HEK293T (cell line): Measurements from ENCODE around the gene FCGR2B.

Source experiments
- CTCF ChIA-PET: fragments of 350-600 bp; formaldehyde crosslinking; extraction: SDS; loops from one replicate; lab custom pipeline; 2021; ENCODE audit warnings: antibody characterized with exemption, inconsistent platforms; lab: Yijun Ruan, JAX
- POLR2A ChIA-PET: fragments of 350-600 bp; formaldehyde crosslinking; extraction: SDS; loops from one replicate; lab custom pipeline; 2020; ENCODE audit warnings: antibody characterized with exemption, inconsistent platforms; lab: Yijun Ruan, JAX
- DNase-seq: peaks from one replicate; pipeline ENCODE4 v3.0.0; 2012; ENCODE audit warnings: mixed read lengths; ENCODE audit errors: extremely low spot score
- ARNT ChIP-seq: fragments of 450-650 bp; IDR thresholded peaks from 2 replicates; pipeline ENCODE4 v1.6.1; 2017; ENCODE audit warnings: mild to moderate bottlenecking
- BHLHE40 ChIP-seq: fragments of 450-650 bp; IDR thresholded peaks from 2 replicates; pipeline ENCODE4 v1.6.1; 2016; ENCODE audit warnings: mild to moderate bottlenecking, moderate library complexity, borderline replicate concordance
- CTBP1 ChIP-seq: fragments of 450-650 bp; IDR thresholded peaks from 2 replicates; pipeline ENCODE4 v1.6.1; 2016; ENCODE audit warnings: borderline replicate concordance
- ELF4 ChIP-seq: fragments of 450-650 bp; IDR thresholded peaks from 2 replicates; pipeline ENCODE4 v1.6.1; 2017; ENCODE audit warnings: antibody characterized with exemption
- FOXA1 ChIP-seq: fragments of 450-650 bp; IDR thresholded peaks from 2 replicates; pipeline ENCODE4 v1.6.1; 2016; ENCODE audit warnings: mild to moderate bottlenecking
- FOXK2 ChIP-seq: fragments of 450-650 bp; IDR thresholded peaks from 2 replicates; pipeline ENCODE4 v1.6.1; 2016; ENCODE audit warnings: mild to moderate bottlenecking
- FOXM1 ChIP-seq: fragments of 450-650 bp; IDR thresholded peaks from 2 replicates; pipeline ENCODE4 v1.6.1; 2017; ENCODE audit warnings: mild to moderate bottlenecking, borderline replicate concordance
- HDGF ChIP-seq: fragments of 450-650 bp; IDR thresholded peaks from 2 replicates; pipeline ENCODE4 v1.6.1; 2017; ENCODE audit warnings: antibody characterized with exemption, borderline replicate concordance
- L3MBTL2 ChIP-seq: fragments of 450-650 bp; conservative IDR thresholded peaks from 2 replicates; pipeline ENCODE4 v1.6.1; 2016; ENCODE audit warnings: mild to moderate bottlenecking
- LEF1 ChIP-seq: fragments of 450-650 bp; IDR thresholded peaks from 2 replicates; pipeline ENCODE4 v1.6.1; 2017; ENCODE audit warnings: mild to moderate bottlenecking, borderline replicate concordance
- NFRKB ChIP-seq: fragments of 450-650 bp; IDR thresholded peaks from 2 replicates; pipeline ENCODE4 v1.6.1; 2016; ENCODE audit warnings: mild to moderate bottlenecking, moderate library complexity
- SP1 ChIP-seq: fragments of 450-650 bp; IDR thresholded peaks from 2 replicates; pipeline ENCODE4 v1.6.1; 2017
- SUZ12 ChIP-seq: fragments of 450-650 bp; IDR thresholded peaks from 2 replicates; pipeline ENCODE4 v1.6.1; 2016; ENCODE audit warnings: mild to moderate bottlenecking
- TARDBP ChIP-seq: fragments of 450-650 bp; IDR thresholded peaks from 2 replicates; pipeline ENCODE4 v1.6.1; 2016
- ZNF384 ChIP-seq: fragments of 450-650 bp; IDR thresholded peaks from 2 replicates; pipeline ENCODE4 v1.6.1; 2016
- TF ChIP-seq, protein P1 (sequence below): fragments of 450-650 bp; IDR thresholded peaks from 2 replicates; pipeline ENCODE4 v1.6.1; 2016

FCGR2B gene

DNA sequence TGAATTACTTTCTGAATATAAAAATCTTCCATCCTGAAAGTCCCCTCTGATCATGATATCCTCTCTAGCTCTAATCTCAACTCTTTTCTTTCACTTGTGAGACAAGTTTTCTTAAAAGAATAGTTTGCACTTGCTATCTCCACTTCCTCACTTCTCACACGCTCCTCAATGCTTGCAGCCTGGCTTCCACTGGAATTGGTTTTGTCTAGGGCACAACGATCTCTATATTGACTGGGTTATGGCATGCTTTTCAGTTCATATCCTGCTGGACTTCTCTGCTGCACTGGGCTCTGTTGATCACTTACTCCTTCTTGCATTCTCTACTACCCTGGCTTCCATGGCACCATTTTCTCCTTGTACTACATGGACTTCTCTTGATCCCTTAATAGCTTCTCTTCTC, 44.6 kb downstream of the FCGR2B start:
- TF ChIP-seq LEF1: no peak
- no peak for TF ChIP-seq SP1
- no peak for TF ChIP-seq HDGF
- no peak for TF ChIP-seq SUZ12
- no peak for TF ChIP-seq TARDBP
- no peak for TF ChIP-seq CTBP1
- TF ChIP-seq BHLHE40: no peak
- no peak for TF ChIP-seq FOXA1
- no peak for TF ChIP-seq ELF4
- TF ChIP-seq ZNF384: no peak
- TF ChIP-seq FOXM1: no peak
- no peak for TF ChIP-seq L3MBTL2
- no peak for TF ChIP-seq FOXK2
- no peak for TF ChIP-seq ARNT
- TF ChIP-seq NFRKB: no peak
- TF ChIP-seq, protein P1, sequence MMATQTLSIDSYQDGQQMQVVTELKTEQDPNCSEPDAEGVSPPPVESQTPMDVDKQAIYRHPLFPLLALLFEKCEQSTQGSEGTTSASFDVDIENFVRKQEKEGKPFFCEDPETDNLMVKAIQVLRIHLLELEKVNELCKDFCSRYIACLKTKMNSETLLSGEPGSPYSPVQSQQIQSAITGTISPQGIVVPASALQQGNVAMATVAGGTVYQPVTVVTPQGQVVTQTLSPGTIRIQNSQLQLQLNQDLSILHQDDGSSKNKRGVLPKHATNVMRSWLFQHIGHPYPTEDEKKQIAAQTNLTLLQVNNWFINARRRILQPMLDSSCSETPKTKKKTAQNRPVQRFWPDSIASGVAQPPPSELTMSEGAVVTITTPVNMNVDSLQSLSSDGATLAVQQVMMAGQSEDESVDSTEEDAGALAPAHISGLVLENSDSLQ: no peak
- ChIA-PET CTCF (no interaction called here), POLR2A (interaction anchor here (0.8 kb wide), 1 partner anchor 20 kb away, joined by 3 read pairs; no protein-coding TSS in a partner anchor)
- DNase-seq: no peak

DNA sequence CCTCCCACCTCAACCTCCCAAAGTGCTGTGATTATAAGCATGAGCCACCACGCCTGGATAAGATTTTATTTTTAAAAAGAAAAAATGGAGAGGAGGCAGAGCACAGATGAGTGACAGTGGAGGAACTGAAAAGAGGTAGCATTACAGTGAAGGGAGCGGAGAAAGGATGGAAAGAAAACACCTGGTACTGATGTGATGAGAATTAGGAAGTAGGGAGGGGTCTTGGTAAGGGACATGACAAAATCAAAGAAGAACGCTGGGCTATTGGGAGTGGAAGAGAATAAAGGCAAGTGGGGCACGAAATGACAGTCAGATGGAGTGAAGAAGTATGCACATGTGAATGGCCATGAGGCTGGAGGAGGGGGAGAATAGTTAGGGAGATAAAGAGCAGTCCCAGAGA, 46.4 kb downstream of the FCGR2B start:
- POLR2A ChIA-PET: no interaction called here
- no peak for DNase-seq
- TF ChIP-seq FOXK2 (no peak), FOXM1 (no peak), L3MBTL2 (no peak), BHLHE40 (no peak), FOXA1 (no peak), NFRKB (no peak), ELF4 (no peak), TARDBP (no peak), SP1 (no peak), LEF1 (no peak), CTBP1 (no peak), ZNF384 (no peak), HDGF (no peak), ARNT (no peak), SUZ12 (no peak)
- TF ChIP-seq, protein P1: no peak
- CTCF ChIA-PET: no interaction called here

GRCh38 chr1:161710560-161710959, 47.6 kb downstream of the FCGR2B start:
- ChIA-PET POLR2A (no interaction called here), CTCF (no interaction called here)
- no peak for DNase-seq

DNA sequence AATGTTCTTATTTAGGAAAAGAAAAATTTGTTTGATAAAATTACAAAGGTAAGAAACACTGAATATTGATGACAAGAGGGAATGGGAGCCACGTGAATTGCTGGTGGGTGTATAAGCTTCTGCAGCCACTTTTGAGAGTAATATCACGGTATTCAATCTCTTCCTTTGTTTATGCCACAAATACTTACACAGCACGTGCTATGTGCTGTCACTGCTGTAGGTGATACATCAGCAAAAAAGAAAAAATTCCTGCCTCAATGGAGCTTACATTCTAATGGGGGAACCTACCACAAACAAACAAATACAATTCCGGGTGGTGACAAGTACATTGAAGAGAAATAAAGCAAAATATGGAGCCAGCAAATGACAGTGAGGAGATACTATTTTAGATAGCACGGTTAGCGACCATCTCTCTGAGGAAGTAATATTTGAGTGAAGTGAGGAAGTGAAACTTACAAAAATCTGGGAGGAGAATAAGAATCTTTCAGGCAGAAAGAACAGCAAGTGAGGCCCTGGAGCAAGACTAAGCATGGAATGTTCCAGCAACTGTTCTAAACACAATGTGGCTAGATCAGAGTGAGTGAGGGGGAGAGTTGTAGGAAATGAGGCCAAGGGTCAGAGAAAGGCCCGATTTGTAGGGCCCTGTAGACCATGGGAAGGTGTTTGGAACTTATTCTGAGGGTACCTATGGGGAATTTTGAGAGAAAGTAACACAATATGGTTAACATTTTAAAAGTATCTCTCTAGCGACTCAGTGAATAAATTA, 55.8 kb downstream of the FCGR2B start:
- ChIA-PET POLR2A (no interaction called here), CTCF (no interaction called here)
- TF ChIP-seq ELF4: no peak
- TF ChIP-seq L3MBTL2: no peak
- no peak for TF ChIP-seq NFRKB
- TF ChIP-seq FOXK2: no peak
- no peak for TF ChIP-seq ZNF384
- DNase-seq: no peak

More at GRCh38 chr1:161710560-161710959, 47.6 kb downstream of the FCGR2B start:
- TF ChIP-seq CTBP1: no peak

DNA sequence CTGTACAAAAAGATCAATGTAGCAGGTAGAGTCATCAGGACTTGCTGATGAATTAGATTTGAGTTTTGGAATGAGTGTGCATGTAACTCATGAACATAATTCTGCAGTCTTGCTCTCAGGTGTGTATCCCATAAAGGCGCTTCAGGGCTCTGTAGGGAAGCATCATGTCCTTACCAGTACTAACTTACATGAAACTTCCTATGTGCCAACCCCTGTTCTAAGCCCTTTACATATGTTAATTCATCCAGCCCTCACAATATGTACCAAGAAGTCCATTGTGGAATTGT, 56.3 kb downstream of the FCGR2B start:
- DNase-seq: no peak
- POLR2A ChIA-PET: no interaction called here
- TF ChIP-seq FOXA1 (no peak), NFRKB (no peak), ARNT (no peak), HDGF (no peak), CTBP1 (no peak)
- CTCF ChIA-PET: no interaction called here

GRCh38 chr1:161720422-161720821, 57.5 kb downstream of the FCGR2B start:
- CTCF ChIA-PET: no interaction called here
- TF ChIP-seq CTBP1 (no peak), SUZ12 (no peak), L3MBTL2 (no peak)
- POLR2A ChIA-PET: no interaction called here
- DNase-seq: no peak

DNA sequence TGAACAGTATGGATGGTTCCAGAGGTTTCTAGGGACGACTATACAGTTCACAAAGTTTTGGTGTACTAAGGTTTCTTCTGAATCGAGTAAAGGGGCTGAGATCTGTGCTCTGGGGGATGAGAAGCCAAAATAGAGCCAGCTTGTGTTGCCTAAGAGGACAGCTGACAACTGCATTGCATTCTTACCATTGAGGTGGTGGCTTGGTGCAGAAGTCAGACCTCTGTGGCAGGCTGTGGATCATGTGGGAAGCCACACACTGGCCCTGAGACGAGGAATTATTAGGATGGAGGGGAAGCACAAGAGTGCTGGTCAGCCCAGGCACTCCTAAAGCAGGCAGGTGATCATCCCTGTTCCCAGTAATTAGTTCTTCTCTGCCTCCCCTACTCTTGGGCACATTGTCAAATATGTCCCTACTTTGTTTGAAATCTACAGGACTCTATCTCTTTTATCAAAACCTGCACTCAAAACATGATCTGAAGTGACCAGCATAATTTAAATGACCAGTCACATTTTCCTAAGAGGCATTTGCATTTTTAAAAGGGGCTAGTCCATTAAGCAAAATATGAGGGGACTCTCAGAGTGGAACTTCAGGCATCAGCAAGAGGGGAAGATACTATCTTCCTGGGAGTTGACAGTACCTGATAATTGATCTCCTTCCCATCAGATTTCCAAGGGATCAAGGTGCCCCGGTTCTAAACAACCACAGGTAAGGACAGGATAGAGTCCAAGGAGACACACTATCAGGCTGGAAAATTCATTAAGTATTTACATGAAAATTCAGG, 58.2 kb downstream of the FCGR2B start, which contains the start of gene FCRLB:
Gene FCRLB, plus strand, starts transcription at position 589 of the 782 bp plus-strand sequence. CDS start 1,129 bp downstream, outside the sequence.
- TF ChIP-seq ZNF384: no peak
- no peak for TF ChIP-seq L3MBTL2
- no peak for TF ChIP-seq HDGF
- TF ChIP-seq TARDBP: no peak
- TF ChIP-seq NFRKB: no peak
- TF ChIP-seq, protein P1: no peak
- no peak for TF ChIP-seq ARNT
- TF ChIP-seq LEF1: no peak
- TF ChIP-seq ELF4: no peak
- no peak for TF ChIP-seq FOXK2
- TF ChIP-seq FOXA1: no peak
- TF ChIP-seq FOXM1: no peak
- no peak for TF ChIP-seq SP1
- TF ChIP-seq CTBP1: no peak
- TF ChIP-seq SUZ12: no peak
- TF ChIP-seq BHLHE40: no peak
- CTCF ChIA-PET: no interaction called here
- POLR2A ChIA-PET: no interaction called here
- no peak for DNase-seq
